K562 (cell line): ENCODE measurements around the gene CBL. TPM values are rescaled to one million over a fixed set of nuclear protein-coding genes. Genes with fewer than 3 reads are reported as not detected.

Source experiments
- ATAC-seq: fragments of 200-7000 bp; cut with Tn5 transposase; 3 replicates; pipeline ENCODE4 v1.9.1; 2020; ENCODE audit warnings: moderate library complexity
- BruUV-seq: library from RNA; stranded (reverse); fragments of 400-500 nt; replicated peaks from 2 replicates; lab custom pipeline; 2021; lab: Mats Ljungman, UMichigan
- CTCF ChIA-PET: fragments of 300-600 bp; formaldehyde crosslinking; extraction: SDS; loops from one replicate; lab custom pipeline; 2021; ENCODE audit warnings: low intra/inter-chr PET ratio; lab: Yijun Ruan, JAX
- POLR2A ChIA-PET: fragments of 300-600, 350-650 bp; sonication (Branson Sonifier 250); formaldehyde crosslinking; extraction: SDS; loops from one replicate; lab custom pipeline; 2021; ENCODE audit warnings: antibody characterized with exemption, inconsistent platforms; lab: Yijun Ruan, JAX
- DNase-seq, 4 experiments: peaks; one replicate each; pipeline versions ENCODE4 v3.0.0 to v3.0.0-alpha.2; 2011 to 2018; ENCODE audit warnings: low spot score in 3 of 4, mixed read lengths in 3 of 4; ENCODE audit errors: extremely low read depth in 1 of 4
- FAIRE-seq: peaks from 2 replicates; lab custom pipeline; 2011; peaks lifted over from hg19 to GRCh38; lab: Jason Lieb, UNC
- H2AFZ ChIP-seq: 2 replicates; pipeline ENCODE4 v1.6.0; 2011; ENCODE audit warnings: low read depth, low read length, control low read depth, inconsistent platforms
- H3K27ac ChIP-seq: fragments of 200-600 bp; 3 replicates; pipeline ENCODE4 v1.8.0; 2011; ENCODE audit warnings: low read depth, mild to moderate bottlenecking, control low read depth, inconsistent platforms, low read length, moderate library complexity, mixed read lengths; ENCODE audit errors: extremely low read depth
- H3K27me3 ChIP-seq, 2 experiments: fragments of 300-600 bp in 1 of 2; 2 replicates in 1 of 2; 3 replicates in 1 of 2; pipeline versions ENCODE4 v1.6.0 to v1.8.0; 2011; ENCODE audit warnings: inconsistent platforms in 2 of 2, low read length in 2 of 2, mild to moderate bottlenecking in 1 of 2, mixed read lengths in 1 of 2, moderate library complexity in 1 of 2; ENCODE audit not compliant: control insufficient read depth in 2 of 2, insufficient read depth in 2 of 2
- H3K36me3 ChIP-seq: fragments of 300-600 bp; 3 replicates; pipeline ENCODE4 v1.8.0; 2011; ENCODE audit warnings: mild to moderate bottlenecking, low read length, inconsistent platforms; ENCODE audit not compliant: control insufficient read depth, insufficient read depth
- H3K4me1 ChIP-seq, 2 experiments: fragments of 200-600 bp in 1 of 2; replicated peaks in 1 of 2; 2 replicates in 1 of 2; 3 replicates in 1 of 2; pipeline versions ENCODE4 v1.5.1 to v1.8.0; 2011; ENCODE audit warnings: inconsistent platforms in 2 of 2, low read length in 2 of 2, mild to moderate bottlenecking in 1 of 2, mixed read lengths in 1 of 2, moderate library complexity in 1 of 2; ENCODE audit not compliant: control insufficient read depth in 2 of 2, insufficient read depth in 2 of 2
- H3K4me2 ChIP-seq: 2 replicates; pipeline ENCODE4 v1.6.1; 2011; ENCODE audit warnings: low read length, control low read depth, inconsistent platforms, mixed read lengths; ENCODE audit not compliant: insufficient read depth
- H3K4me3 ChIP-seq: fragments of 200-600 bp; sonication (generic), shearing (Covaris generic); 2 replicates; pipeline ENCODE4 v1.5.1; 2016; ENCODE audit warnings: control low read depth, inconsistent platforms
- H3K79me2 ChIP-seq: fragments of 200-600 bp; 3 replicates; pipeline ENCODE4 v1.8.0; 2011; ENCODE audit warnings: low read length, inconsistent platforms; ENCODE audit not compliant: control insufficient read depth, insufficient read depth
- H3K9ac ChIP-seq, 2 experiments: 2 replicates each; pipeline versions ENCODE4 v1.6.0 to v1.6.1; 2011; ENCODE audit warnings: low read depth in 2 of 2, low read length in 2 of 2, control low read depth in 1 of 2, inconsistent platforms in 1 of 2, mild to moderate bottlenecking in 1 of 2, mixed read lengths in 1 of 2; ENCODE audit not compliant: insufficient read depth in 1 of 2
- H3K9me1 ChIP-seq: one replicate; pipeline ENCODE4 v1.6.0; 2011; ENCODE audit warnings: inconsistent platforms, mild to moderate bottlenecking, low read length, moderate library complexity; ENCODE audit not compliant: control insufficient read depth, insufficient read depth
- H3K9me3 ChIP-seq: replicated peaks from 2 replicates; pipeline ENCODE4 v1.5.1; 2011; ENCODE audit warnings: low read depth, low read length, inconsistent platforms; ENCODE audit not compliant: control insufficient read depth, insufficient read depth
- H4K20me1 ChIP-seq: replicated peaks from 2 replicates; pipeline ENCODE4 v1.6.1; 2011; ENCODE audit warnings: low read length, inconsistent platforms, mixed read lengths; ENCODE audit not compliant: control insufficient read depth, insufficient read depth
- HDAC6 ChIP-seq: IDR thresholded peaks from 2 replicates; pipeline ENCODE4 v1.6.1; 2012; ENCODE audit warnings: low read depth, mild to moderate bottlenecking, control low read depth, inconsistent platforms, low read length, moderate library complexity
- HLTF ChIP-seq: fragments of 450-650 bp; IDR thresholded peaks from 2 replicates; pipeline ENCODE4 v1.6.1; 2016
- MEF2A ChIP-seq: IDR thresholded peaks from 2 replicates; pipeline ENCODE4 v1.6.1; 2011; ENCODE audit warnings: low read depth, mild to moderate bottlenecking, low read length, moderate library complexity; ENCODE audit not compliant: control insufficient read depth
- RBM14 ChIP-seq: fragments of 200-400 bp; formaldehyde crosslinking; IDR thresholded peaks from 2 replicates; pipeline ENCODE4 v1.6.1; 2018; ENCODE audit warnings: low read depth, mild to moderate bottlenecking, low read length, moderate library complexity, borderline replicate concordance; ENCODE audit not compliant: insufficient read depth
- RUNX1 ChIP-seq: sonication (generic); IDR thresholded peaks from 2 replicates; pipeline ENCODE4 v1.6.1; 2016; ENCODE audit warnings: antibody characterized with exemption, low read depth
- ZFPM2 ChIP-seq: fragments of 250-450 bp; sonication (Bioruptor Pico); IDR thresholded peaks from 2 replicates; pipeline ENCODE4 v1.5.1; 2022; ENCODE audit warnings: mild to moderate bottlenecking
- ZFX ChIP-seq: sonication (generic); formaldehyde crosslinking; IDR thresholded peaks from 2 replicates; pipeline ENCODE4 v1.8.0; 2022; ENCODE audit warnings: mild to moderate bottlenecking, missing genetic modification reagents, moderate library complexity
- WGBS: fragments of 100-300 bp; shearing (Covaris generic); methylation state at CpG from one replicate; pipeline ENCODE4 v1.1.6; 2016; ENCODE audit warnings: low coverage, mixed read lengths; ENCODE audit not compliant: insufficient coverage; ENCODE audit errors: missing lambda C conversion rate; 5-methylcytosine and 5-hydroxymethylcytosine counted together
- in situ Hi-C: fragments of 300-500 bp; cut with MboI; formaldehyde crosslinking; loops from 4 replicates; pipeline ENCODE4 v1.15.0; 2018; ENCODE audit warnings: inconsistent platforms, mixed read lengths
- intact Hi-C: fragments of 100-400 bp; cut with micrococcal nuclease; formaldehyde crosslinking; loops from 2 replicates; pipeline ENCODE4 v1.14.2; 2022
- polyA plus RNA-seq, 8 experiments: library from polyadenylated mRNA; depleted of rRNA in 4 of 8; stranded (reverse) in 5 of 8; unstranded in 3 of 8; fragments of >200 nt; fragmentation: Nextera tagmentation in 2 of 8; fragmentation: Illumina TruSeq in 1 of 8; extraction: Ambion mirVana in 2 of 8; extraction: Trizol in 1 of 8; gene quantifications; 2 replicates each; pipeline versions ENCODE4 v1.2.1 to v1.2.3, GENCODE V29; 2011 to 2014; ENCODE audit warnings: inconsistent platforms in 1 of 8, missing spikeins in 1 of 8
- total RNA-seq, 7 experiments: library from RNA; depleted of rRNA in 6 of 7; stranded (reverse); fragments of >200 nt in 6 of 7; fragmentation: Illumina TruSeq in 2 of 7; extraction: Trizol in 2 of 7; gene quantifications; 2 replicates each; pipeline versions ENCODE4 v1.2.1 to v1.2.3, GENCODE V29; 2011 to 2021; ENCODE audit warnings: low replicate concordance in 1 of 7
- TF ChIP-seq, protein P1 (sequence below): fragments of 250-450 bp; sonication (Bioruptor Pico); IDR thresholded peaks from 2 replicates; pipeline ENCODE4 v1.5.0; 2021
- TF ChIP-seq, protein P2 (sequence below): fragments of 450-650 bp; IDR thresholded peaks from 2 replicates; pipeline ENCODE4 v1.6.1; 2014; ENCODE audit warnings: low read depth, mild to moderate bottlenecking, moderate library complexity, borderline replicate concordance
- TF ChIP-seq, protein P3 (sequence below): sonication (generic); formaldehyde crosslinking; IDR thresholded peaks from 2 replicates; pipeline ENCODE4 v1.8.1; 2023; ENCODE audit warnings: mild to moderate bottlenecking, missing genetic modification reagents

The CBL gene
- total and polyA plus RNA-seq, 9 of the 15 experiments (the other 6 are each of a cell fraction or from before 2014, with no cell fraction given), result 3.2 to 24.9 (median 9.9) TPM

DNA sequence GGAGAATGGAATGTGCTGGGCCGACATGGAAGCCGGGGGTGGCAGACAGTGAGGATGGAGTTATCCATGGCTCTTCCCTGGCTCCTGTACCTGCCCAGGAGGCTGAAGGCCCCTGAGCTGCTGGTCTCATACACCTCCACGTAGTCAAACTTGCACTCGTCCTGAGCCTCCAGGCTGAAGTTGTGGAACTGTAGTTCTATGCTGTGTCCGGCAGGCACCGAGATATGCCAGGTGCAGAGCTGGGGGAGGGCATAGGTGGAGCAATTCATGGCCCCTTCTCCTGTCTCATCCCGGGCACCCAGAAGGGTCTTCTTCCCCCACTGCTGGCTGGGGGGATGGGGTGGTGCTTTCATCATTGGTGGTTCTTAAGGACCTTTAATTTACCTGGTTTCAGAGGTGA is 137.6 kb downstream of the CBL start:
- no peak for FAIRE-seq
- Histone ChIP-seq H3K4me3 (no peak overlapping the region), H3K9me1 (no peaks in the 10 kb centered on the region), H3K4me2 (no peak overlapping the region), H3K9ac (no peak overlapping the region), H3K9me3 (no peaks in the 10 kb centered on the region), H3K27me3 (peaks cover 0 to 24% of the 10 kb centered on the region in 2 experiments; a peak in 3 of 5 replicates), H2AFZ (no peak overlapping the region), H4K20me1 (no peaks in the 10 kb centered on the region; the same call in 1 of the 2 replicates), H3K27ac (no peak overlapping the region), H3K79me2 (no peaks in the 10 kb centered on the region), H3K36me3 (no peaks in the 10 kb centered on the region), H3K4me1 (peaks cover 9 to 39% of the 10 kb centered on the region in 2 experiments; a peak in 4 of 5 replicates)
- TF ChIP-seq RUNX1 (no peak), RBM14 (no peak)
- intact Hi-C loops, result no loop called here
- WGBS, result 15% methylated on average over 7 of the region's 7 CpGs
- ATAC-seq, result no peak
- ChIA-PET POLR2A (interaction anchor here (0.5 to 1.5 kb wide), 3 partner anchors 21 to 131 kb away, joined by 3 to 4 read pairs (median 4); no protein-coding TSS in a partner anchor), CTCF (no interaction called here)
- BruUV-seq, result no TSS peak
- DNase-seq, result no peak
- in situ Hi-C loops, result no loop called here

DNA sequence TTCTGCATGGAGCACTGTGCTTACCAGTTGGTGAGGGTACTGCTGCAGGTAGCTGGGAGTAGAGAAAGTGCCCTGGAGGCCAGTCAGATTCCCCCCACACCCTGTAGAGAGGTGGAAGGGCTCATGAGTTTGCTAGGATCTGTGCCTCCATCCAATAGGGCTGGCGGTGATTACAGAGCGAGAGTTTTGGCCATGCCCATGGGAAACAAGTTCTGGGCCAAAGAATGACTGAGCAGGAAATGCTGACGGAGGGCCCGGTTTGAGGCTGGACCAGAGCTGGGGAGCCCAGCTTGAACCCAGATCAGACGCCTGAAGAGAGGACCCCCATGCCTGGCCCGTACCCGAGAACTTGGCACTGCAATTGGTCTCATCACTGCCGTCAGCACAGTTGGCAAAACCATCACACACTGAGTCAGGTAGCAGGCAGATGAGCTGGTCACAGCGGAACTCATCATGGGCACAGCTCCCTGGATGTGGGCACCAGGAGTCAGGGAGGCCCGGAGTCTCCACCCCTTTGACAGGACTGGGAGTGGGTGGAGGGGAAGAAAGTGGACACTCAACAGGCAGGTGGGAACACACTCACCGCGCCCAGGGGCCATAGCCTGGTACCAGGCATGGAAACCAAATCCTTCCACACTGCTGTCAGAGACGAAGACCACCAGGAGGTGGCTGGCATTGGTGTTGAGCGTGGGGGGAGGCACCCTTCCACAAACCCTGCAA is 138.3 kb downstream of the CBL start:
- BruUV-seq, result no TSS peak
- 35% methylated on average over 11 of the region's 14 CpGs for WGBS
- POLR2A ChIA-PET, result interaction anchor here (1.3 kb wide), 1 partner anchor 32 kb away, joined by 3 read pairs; no protein-coding TSS in a partner anchor
- TF ChIP-seq, protein P1, sequence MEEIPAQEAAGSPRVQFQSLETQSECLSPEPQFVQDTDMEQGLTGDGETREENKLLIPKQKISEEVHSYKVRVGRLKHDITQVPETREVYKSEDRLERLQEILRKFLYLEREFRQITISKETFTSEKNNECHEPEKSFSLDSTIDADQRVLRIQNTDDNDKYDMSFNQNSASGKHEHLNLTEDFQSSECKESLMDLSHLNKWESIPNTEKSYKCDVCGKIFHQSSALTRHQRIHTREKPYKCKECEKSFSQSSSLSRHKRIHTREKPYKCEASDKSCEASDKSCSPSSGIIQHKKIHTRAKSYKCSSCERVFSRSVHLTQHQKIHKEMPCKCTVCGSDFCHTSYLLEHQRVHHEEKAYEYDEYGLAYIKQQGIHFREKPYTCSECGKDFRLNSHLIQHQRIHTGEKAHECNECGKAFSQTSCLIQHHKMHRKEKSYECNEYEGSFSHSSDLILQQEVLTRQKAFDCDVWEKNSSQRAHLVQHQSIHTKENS, result no peak
- TF ChIP-seq ZFPM2, result no peak
- TF ChIP-seq HLTF, result no peak
- no peak for TF ChIP-seq MEF2A
- TF ChIP-seq, protein P2, sequence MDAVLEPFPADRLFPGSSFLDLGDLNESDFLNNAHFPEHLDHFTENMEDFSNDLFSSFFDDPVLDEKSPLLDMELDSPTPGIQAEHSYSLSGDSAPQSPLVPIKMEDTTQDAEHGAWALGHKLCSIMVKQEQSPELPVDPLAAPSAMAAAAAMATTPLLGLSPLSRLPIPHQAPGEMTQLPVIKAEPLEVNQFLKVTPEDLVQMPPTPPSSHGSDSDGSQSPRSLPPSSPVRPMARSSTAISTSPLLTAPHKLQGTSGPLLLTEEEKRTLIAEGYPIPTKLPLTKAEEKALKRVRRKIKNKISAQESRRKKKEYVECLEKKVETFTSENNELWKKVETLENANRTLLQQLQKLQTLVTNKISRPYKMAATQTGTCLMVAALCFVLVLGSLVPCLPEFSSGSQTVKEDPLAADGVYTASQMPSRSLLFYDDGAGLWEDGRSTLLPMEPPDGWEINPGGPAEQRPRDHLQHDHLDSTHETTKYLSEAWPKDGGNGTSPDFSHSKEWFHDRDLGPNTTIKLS, result no peak
- no peak for TF ChIP-seq ZFX (CRISPR knock-in tag)
- TF ChIP-seq, protein P3, sequence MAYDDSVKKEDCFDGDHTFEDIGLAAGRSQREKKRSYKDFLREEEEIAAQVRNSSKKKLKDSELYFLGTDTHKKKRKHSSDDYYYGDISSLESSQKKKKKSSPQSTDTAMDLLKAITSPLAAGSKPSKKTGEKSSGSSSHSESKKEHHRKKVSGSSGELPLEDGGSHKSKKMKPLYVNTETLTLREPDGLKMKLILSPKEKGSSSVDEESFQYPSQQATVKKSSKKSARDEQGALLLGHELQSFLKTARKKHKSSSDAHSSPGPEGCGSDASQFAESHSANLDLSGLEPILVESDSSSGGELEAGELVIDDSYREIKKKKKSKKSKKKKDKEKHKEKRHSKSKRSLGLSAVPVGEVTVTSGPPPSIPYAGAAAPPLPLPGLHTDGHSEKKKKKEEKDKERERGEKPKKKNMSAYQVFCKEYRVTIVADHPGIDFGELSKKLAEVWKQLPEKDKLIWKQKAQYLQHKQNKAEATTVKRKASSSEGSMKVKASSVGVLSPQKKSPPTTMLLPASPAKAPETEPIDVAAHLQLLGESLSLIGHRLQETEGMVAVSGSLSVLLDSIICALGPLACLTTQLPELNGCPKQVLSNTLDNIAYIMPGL (CRISPR knock-in tag), result no peak
- no peak for TF ChIP-seq RBM14
- TF ChIP-seq HDAC6, result no peak

More for the DNA sequence above, 138.3 kb downstream of the CBL start:
- Histone ChIP-seq H3K79me2 (no peaks in the 10 kb centered on the region), H4K20me1 (no peaks in the 10 kb centered on the region; the same call in 1 of the 2 replicates), H3K36me3 (no peaks in the 10 kb centered on the region), H3K9ac (no peak overlapping the region), H3K4me3 (no peak overlapping the region), H3K4me2 (no peak overlapping the region), H3K4me1 (peaks cover 2 to 32% of the 10 kb centered on the region in 2 experiments; a peak in 4 of 5 replicates), H3K9me3 (no peaks in the 10 kb centered on the region), H3K27ac (no peak overlapping the region), H3K9me1 (no peaks in the 10 kb centered on the region), H3K27me3 (peaks cover 0 to 24% of the 10 kb centered on the region in 2 experiments; a peak in 3 of 5 replicates), H2AFZ (no peak overlapping the region)
- ATAC-seq (no peak), FAIRE-seq (no peak), DNase-seq (no peak)
- CTCF ChIA-PET, result no interaction called here
- in situ Hi-C loops, result no loop called here
- intact Hi-C loops, result no loop called here
